ENCODE results near the gene PPIL1.
A peak's percentile ranks its signal among the peaks of the same experiment; 100 is the strongest.
"Not testable (repeated sequence)": the region's sequence is repeated elsewhere in the genome, so short reads cannot be mapped to it uniquely, and the experiment has no call there.

PPIL1 gene

GRCh38 chr6:36874443-36875249, at the start of gene PPIL1:
Gene PPIL1, minus strand, starts transcription at chr6:36874803. Its CDS starts 31 bp downstream, at chr6:36874772.
- DNase-seq (ENCODE audit: low read depth in 2 of 2), result peak; percentile 72 to 76

- DNase-seq (ENCODE audit: low read depth in 2 of 2), result no peak
Observed at GRCh38 chr6:36924131-36924530, 49.5 kb upstream of the PPIL1 start.

- DNase-seq (ENCODE audit: low read depth in 2 of 2), result no peak
Observed at GRCh38 chr6:36920546-36920945, 45.9 kb upstream of the PPIL1 start.

- no peak for DNase-seq (ENCODE audit: low read depth in 2 of 2)
Observed at GRCh38 chr6:36920049-36920448, 45.4 kb upstream of the PPIL1 start.

- no peak for DNase-seq (ENCODE audit: low read depth in 2 of 2)
Observed at GRCh38 chr6:36917541-36918193, 43.1 kb upstream of the PPIL1 start.

- no peak for DNase-seq (ENCODE audit: low read depth in 2 of 2)
Observed at GRCh38 chr6:36916126-36916525, 41.5 kb upstream of the PPIL1 start.

GRCh38 chr6:36915599-36915998, 41.0 kb upstream of the PPIL1 start:
- no peak for DNase-seq (ENCODE audit: low read depth in 2 of 2)

- no peak for DNase-seq (ENCODE audit: low read depth in 2 of 2)
Observed at GRCh38 chr6:36914227-36914794, 39.7 kb upstream of the PPIL1 start.

- DNase-seq (ENCODE audit: low read depth in 2 of 2), result no peak
Observed at GRCh38 chr6:36913082-36913481, 38.5 kb upstream of the PPIL1 start.

GRCh38 chr6:36912586-36912985, 38.0 kb upstream of the PPIL1 start:
- DNase-seq (ENCODE audit: low read depth in 2 of 2), result peak in 1 of 2 experiments; percentile 41

GRCh38 chr6:36912030-36912454, 37.4 kb upstream of the PPIL1 start:
- peak in 1 of 2 experiments; percentile 35 for DNase-seq (ENCODE audit: low read depth in 2 of 2)

GRCh38 chr6:36908747-36909146, 34.1 kb upstream of the PPIL1 start:
- DNase-seq (ENCODE audit: low read depth in 2 of 2), result no peak

- DNase-seq (ENCODE audit: low read depth in 2 of 2), result no peak
Observed at GRCh38 chr6:36907781-36908180, 33.2 kb upstream of the PPIL1 start.

- no peak for DNase-seq (ENCODE audit: low read depth in 2 of 2)
Observed at GRCh38 chr6:36906539-36907325, 32.1 kb upstream of the PPIL1 start.

GRCh38 chr6:36904851-36905393, 30.3 kb upstream of the PPIL1 start:
- DNase-seq (ENCODE audit: low read depth in 2 of 2), result no peak

- no peak for DNase-seq (ENCODE audit: low read depth in 2 of 2)
Observed at GRCh38 chr6:36904114-36904513, 29.5 kb upstream of the PPIL1 start.

- DNase-seq (ENCODE audit: low read depth in 2 of 2), result no peak
Observed at GRCh38 chr6:36897609-36898008, 23.0 kb upstream of the PPIL1 start.

GRCh38 chr6:36893976-36894932, 19.7 kb upstream of the PPIL1 start:
- DNase-seq (ENCODE audit: low read depth in 2 of 2), result no peak

- not testable (repeated sequence) for DNase-seq (ENCODE audit: low read depth in 2 of 2)
Observed at GRCh38 chr6:36891153-36891552, 16.6 kb upstream of the PPIL1 start.

GRCh38 chr6:36890112-36890663, 15.6 kb upstream of the PPIL1 start:
- no peak for DNase-seq (ENCODE audit: low read depth in 2 of 2)
